Measurements from ENCODE around the gene PCDHAC1. TPM values are rescaled to one million over a fixed set of nuclear protein-coding genes. Genes with fewer than 3 reads are reported as not detected.

Gene PCDHAC1
- total and polyA plus RNA-seq, 2 of the 4 experiments (the other 2 are of a cell fraction): under 0.01 TPM; not detected in 1

- Histone ChIP-seq H3K18ac (ENCODE audit: low read depth, low read length) (no peak overlapping the region), H4K91ac (ENCODE audit: insufficient read depth, low read depth, low read length) (no peak overlapping the region), H4K5ac (ENCODE audit: low read depth, low read length) (no peak overlapping the region), H2BK120ac (ENCODE audit: low read depth, low read length) (no peak overlapping the region), H2AK9ac (replicated peaks; ENCODE audit: low read depth, low read length, poor library complexity) (no peak overlapping the region), H3K4me3 (ENCODE audit: insufficient read depth, low read depth, low read length) (no peak overlapping the region), H2BK15ac (ENCODE audit: low read depth, low read length) (no peak overlapping the region), H3K27me3 (ENCODE audit: control insufficient read depth, insufficient read depth, low read length) (no peaks in the 10 kb centered on the region), H3K4me1 (ENCODE audit: control insufficient read depth, insufficient read depth, low read length) (no peaks in the 10 kb centered on the region), H3K36me3 (ENCODE audit: control insufficient read depth, insufficient read depth, low read length) (no peaks in the 10 kb centered on the region), H3K9me3 (ENCODE audit: control insufficient read depth, insufficient read depth, low read length) (peaks cover 2% of the 10 kb centered on the region; the same call in 1 of the 2 replicates), H3K9me1 (ENCODE audit: insufficient read depth, low read length) (no peaks in the 10 kb centered on the region), H4K8ac (ENCODE audit: low read depth in 2 of 2, low read length in 2 of 2) (no peak overlapping the region), H2BK20ac (ENCODE audit: low read depth, low read length) (no peak overlapping the region), H3K79me1 (ENCODE audit: low read depth in 1 of 2, low read length in 2 of 2) (no peaks in the 10 kb centered on the region), H3K14ac (replicated peaks; ENCODE audit: low read depth, low read length) (no peak overlapping the region), H3K56ac (ENCODE audit: extremely low read depth, insufficient read depth, low read length) (no peak overlapping the region), H2AK5ac (ENCODE audit: low read depth, low read length) (no peak overlapping the region), H3K27ac (ENCODE audit: insufficient read depth, low read length) (no peak overlapping the region), H3K4me2 (ENCODE audit: low read depth, low read length) (no peak overlapping the region), H3K23ac (ENCODE audit: low read depth, low read length) (no peak overlapping the region), H2AFZ (replicated peaks; ENCODE audit: low read length, poor library complexity) (no peak overlapping the region), H2BK5ac (ENCODE audit: low read depth, low read length, poor library complexity, severe bottlenecking) (no peak overlapping the region), H4K20me1 (ENCODE audit: insufficient read depth, low read length) (no peaks in the 10 kb centered on the region), H3K9ac (ENCODE audit: low read depth, low read length) (no peak overlapping the region), H3K4ac (ENCODE audit: low read depth, low read length) (no peak overlapping the region)
- dilution Hi-C loops (cut with HindIII; ENCODE audit: low sequenced_read_pairs, unreplicated experiment) (no loop called here), intact Hi-C loops (cut with micrococcal nuclease) (no loop called here), in situ Hi-C loops (cut with MboI; ENCODE audit: low sequenced_read_pairs) (no loop called here)
- no peak for DNase-seq
- ChIA-PET CTCF (no interaction called here), POLR2A (ENCODE audit: unreplicated experiment) (no interaction called here)
- BruUV-seq (replicated peaks): no TSS peak
- WGBS, 2 experiments (ENCODE audit: extremely low coverage in 2 of 2, insufficient read length in 1 of 2): no CpG with 5 or more reads among the region's 3 CpGs
- no peak for TF ChIP-seq FOS (IDR thresholded peaks at IDR 0.05; ENCODE audit: low read depth, low read length)
- no peak for TF ChIP-seq POLR2A (IDR thresholded peaks at IDR 0.05; ENCODE audit: low read depth, low read length)
- no peak for TF ChIP-seq USF2 (IDR thresholded peaks at IDR 0.05; ENCODE audit: low read depth, low read length)
- no peak for TF ChIP-seq CTCF (conservative IDR thresholded peaks at IDR 0.05; ENCODE audit: low read depth, low read length)
- no peak for TF ChIP-seq SMC3 (IDR thresholded peaks at IDR 0.05; ENCODE audit: low read depth, low read length)
- no peak for TF ChIP-seq BHLHE40 (IDR thresholded peaks at IDR 0.05; ENCODE audit: low read depth, low read length)
- TF ChIP-seq CHD1 (IDR thresholded peaks at IDR 0.05; ENCODE audit: low read depth, low read length): no peak
- no peak for TF ChIP-seq RFX5 (IDR thresholded peaks at IDR 0.05; ENCODE audit: low read depth, low read length)
- no peak for TF ChIP-seq CEBPB (IDR thresholded peaks at IDR 0.05; ENCODE audit: low read depth, low read length)
- TF ChIP-seq MAFK (IDR thresholded peaks at IDR 0.05; ENCODE audit: low read depth, low read length): no peak
- ATAC-seq (ENCODE audit: low read depth): no peak
Measured at GRCh38 chr5:140977003-140977402, 50.9 kb downstream of the PCDHAC1 start.

All from IMR-90 (cell line).